GM19452 (cell line): Measurements from ENCODE around the gene PPM1A.
A peak's percentile ranks its signal among the peaks of the same experiment; 100 is the strongest.

ENCODE experiments used
- ATAC-seq: cut with Tn5 transposase; IDR thresholded peaks from one replicate; pipeline ENCODE4 v1.9.1; 2021; ENCODE audit not compliant: unreplicated experiment

Gene PPM1A

DNA sequence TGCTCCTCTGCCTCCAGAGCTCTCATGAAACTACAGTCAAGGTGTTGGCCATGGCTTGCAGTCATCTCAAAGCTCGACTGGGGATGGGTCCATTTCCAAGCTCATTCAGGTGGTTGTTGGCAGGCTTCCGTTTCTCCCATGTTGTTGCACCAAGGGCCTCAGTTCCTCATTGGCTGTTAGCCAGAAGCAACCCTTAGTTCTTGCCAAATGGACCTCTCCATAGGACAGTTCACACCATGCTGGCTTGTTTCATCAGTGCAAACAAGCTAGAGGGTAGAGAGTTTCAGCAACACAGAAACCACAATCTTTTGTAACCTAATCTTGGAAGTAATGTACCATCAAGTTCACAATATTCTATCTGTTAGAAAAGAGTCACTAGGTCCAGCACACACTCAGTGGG is 22.7 kb upstream of the PPM1A start:
- no peak for ATAC-seq

DNA sequence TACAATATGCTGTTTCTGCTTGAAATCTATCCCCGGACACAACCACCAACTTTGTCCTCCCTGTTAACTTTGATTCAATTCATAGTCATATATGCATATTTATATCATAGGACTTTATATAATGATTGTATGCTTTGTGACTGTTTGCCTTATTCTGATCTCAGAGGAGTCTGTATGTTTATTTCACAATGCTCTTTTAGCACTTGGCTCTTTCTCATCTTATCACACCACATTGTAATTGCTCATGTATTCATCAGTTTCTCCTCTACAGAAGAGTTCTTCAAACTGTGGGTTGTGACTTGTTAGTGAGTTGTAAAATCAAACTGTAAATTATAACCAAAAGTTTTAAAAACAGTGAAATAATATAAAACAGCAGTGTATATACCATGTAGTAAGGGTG is 21.7 kb upstream of the PPM1A start:
- no peak for ATAC-seq

DNA sequence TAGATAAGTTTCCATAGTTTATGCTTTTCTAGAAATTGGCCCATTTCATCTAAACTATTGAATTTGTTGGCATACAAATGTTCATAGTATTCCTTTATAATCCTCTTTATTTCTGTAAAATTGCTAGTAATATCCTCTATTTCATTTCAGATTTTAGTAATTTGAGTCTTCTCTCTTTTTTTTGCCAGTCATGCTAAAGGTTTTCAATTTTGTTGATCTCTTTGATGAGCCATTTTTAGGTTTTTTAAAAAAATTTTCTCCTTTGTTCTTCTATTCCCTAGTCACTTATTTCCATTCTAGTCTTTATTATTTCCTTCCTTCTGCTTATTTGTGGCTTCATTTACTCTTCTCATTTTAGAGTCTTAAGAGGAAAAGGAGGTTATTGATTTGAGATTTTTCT is 19.4 kb upstream of the PPM1A start:
- no peak for ATAC-seq

DNA sequence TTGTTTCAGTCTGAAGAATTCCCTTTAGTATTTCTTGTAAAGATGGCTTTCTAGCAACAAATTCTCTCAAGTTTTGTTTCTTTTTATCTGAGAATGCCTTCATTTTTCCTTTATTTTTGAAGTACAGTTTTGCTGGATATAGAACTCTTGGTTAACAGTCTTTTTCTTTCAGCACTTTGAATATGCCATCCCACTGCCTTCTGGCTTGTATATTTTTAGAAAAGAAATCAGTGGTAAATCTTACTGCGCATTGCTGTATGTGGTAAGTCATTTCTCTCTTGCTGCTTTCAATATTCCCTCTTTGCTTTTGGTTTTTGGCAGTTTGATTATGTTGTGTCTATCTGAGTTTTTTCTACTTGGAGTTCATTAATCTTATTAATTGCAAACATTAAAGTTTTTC is 16.8 kb upstream of the PPM1A start:
- no peak for ATAC-seq

DNA sequence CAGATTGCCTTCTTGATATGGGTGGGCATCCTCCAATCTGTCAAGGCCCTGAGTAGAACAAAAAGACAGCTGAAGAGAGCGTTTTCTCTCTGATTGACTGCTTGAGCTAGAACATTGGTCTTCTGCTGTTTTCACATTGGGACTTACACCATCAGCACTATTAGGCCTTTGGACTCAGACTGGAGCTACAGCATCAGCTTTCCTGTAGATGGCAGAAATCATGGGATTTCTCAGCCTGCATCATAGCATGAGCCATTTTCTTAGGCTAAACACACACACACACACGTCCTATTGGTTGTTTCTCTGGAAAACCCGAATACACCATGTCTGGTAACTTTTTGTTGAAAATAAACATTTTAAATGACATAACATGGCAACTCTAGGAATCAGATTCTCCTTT is 15.8 kb upstream of the PPM1A start:
- no peak for ATAC-seq

DNA sequence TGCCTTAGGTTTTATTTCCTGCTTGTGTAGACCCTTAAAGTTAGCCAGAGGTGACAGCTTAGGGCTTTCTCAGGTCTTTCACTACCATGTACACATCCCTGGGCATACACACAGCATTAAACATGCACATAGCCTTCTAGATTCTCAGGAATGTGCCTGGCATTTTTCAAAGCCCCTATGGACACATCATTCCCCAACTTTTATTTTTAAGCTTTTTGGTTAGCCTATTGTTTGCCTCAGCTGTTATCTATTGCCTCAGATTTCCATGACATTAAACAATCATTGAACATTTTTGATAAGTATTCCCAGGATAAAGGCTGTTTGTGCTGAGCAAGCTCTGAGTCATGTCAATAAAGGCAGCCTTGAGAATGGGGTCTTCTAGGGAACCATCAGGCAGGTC is 15.1 kb upstream of the PPM1A start:
- no peak for ATAC-seq

DNA sequence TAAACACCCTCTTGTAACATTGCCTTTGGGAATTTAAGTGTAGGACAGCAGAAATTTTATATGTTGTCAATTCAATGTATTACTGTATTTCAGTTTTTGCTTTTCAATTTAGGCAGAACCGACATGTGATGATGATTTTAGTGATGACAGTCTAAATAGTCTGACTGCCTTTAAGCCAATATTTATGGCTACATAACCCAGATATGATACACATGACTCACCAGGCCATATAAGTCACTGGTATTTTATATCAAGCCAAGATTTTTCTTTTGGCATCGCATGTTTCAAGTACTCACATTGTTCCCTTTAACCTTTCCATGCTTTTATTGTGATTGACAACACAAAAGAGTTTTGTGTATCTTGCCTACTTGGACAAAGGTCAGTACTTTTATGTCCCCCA is 13.6 kb upstream of the PPM1A start:
- no peak for ATAC-seq

DNA sequence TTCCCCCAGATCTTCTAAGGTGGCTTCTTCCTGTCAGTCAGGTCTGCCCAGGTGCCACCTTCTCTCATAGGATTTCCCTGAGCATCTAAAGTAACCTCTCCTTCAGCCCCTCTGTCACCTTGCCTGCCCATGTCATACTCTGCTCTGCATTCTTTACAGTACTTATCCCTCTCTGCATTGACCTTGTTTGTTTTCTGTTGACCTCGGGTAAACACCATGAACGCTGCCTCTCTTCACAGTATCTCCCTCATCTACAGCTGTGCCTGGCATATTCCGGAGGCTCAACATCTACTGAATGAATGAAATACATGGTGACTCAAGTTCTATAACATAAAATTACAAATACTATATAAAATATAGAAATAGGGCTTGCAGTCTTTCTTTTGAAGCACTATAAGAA is 10.1 kb upstream of the PPM1A start:
- no peak for ATAC-seq

DNA sequence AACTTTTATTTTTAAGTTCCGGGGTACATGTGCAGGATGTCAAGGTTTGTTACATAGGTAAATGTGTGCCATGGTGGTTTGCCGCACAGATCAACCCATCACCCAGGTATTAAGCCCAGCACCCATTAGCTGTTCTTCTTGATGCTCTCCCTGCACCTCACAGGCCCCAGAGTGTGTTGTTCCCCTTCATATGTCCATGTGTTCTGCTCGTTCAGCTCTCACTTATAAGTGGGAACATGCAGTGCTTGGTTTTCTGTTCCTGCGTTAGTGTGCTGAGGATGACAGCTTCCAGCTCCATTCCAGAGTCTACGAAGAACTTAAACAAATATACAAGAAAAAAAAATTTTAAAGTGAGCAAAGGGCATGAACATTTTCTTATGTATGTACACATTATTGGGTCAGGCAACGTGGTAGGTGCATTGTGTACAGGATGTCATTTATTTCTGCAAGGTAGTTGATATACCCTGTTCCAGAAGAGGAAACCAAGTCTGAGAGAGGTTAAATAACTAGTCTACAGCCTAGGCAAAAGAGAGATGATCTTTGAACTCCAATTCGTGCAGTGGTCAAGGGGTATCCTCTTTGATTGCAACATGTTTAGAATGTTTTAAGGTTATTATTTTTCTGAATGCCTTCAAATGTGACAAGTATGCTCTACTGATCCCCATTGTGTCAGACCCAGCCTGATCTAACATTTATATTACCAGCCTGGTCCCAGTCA is 8.7 kb upstream of the PPM1A start:
- no peak for ATAC-seq

DNA sequence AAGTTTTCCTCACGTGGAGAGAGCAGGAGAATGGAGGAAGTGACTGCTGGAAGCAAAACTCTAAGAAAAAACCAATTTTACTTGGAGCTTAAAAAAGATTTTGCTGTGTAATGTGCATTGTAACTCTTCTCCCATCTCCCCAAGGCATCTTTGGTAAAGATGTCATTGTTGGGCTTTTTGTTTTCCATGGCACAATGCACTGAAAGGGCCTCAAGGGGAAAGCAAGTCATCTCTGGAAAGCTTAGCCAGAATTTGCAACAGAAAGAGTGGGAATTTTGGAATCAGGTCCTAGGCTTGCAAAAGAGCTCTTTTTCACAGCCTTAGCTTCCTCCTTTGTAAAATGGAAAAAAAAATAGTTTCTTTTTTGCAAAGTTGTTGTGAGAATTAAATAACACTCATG is 7.9 kb upstream of the PPM1A start:
- ATAC-seq = no peak

DNA sequence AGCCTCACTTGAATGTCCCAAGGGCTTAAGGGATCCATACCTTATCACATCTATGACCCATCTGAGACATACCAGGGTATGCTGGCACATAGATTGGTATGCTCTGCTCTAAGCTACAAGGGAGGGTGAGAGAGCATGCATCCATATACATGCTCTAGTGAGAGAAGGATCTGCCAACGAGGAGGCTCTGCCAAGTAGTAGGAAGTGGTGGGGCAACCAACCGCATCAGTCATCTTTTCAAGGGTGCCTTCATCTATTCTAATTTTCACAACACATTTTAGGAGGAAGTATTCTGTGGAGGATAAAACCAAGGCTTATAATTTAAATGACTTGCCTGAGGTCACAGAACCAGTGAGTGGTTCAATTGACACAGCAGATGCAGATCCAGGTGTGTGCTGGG is 6.6 kb upstream of the PPM1A start:
- no peak for ATAC-seq

DNA sequence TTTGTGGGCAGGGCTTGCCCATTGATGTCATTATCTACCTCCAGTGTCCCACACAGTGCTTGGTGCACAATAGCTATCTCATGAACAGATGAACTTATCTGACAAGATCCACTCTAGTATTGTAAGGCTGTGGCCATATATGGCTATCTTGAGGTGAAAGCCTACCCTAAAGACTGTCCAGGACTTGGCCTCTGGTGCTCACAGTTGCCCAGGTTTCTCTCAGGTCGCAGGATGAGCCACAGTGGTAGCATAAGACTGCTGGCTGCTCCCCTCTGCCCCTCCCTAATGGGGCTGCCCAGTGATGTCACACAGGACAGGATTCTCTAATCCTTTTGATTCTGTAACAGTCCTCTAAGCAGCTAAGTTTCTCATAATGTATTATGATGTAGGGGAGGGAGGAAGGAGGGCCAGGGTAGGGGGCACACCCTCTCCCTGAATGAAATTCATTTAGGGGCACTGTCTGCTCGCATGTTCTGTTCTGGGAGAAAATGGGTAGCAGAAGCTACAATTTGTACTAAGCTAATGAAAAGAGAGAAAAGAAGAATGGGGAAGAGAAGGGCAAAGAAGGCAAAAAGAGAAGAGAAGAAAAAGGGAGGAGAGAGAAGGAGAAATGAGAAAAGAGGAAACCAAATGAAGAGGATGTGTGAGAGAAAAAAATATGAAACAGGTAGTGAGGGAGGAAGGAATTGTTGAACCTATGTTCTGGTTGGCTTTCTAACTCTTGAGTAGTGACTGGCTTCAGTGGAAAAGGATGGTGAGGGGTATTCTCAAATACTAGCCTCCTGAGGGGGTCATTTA is 3.4 kb upstream of the PPM1A start:
- no peak for ATAC-seq

DNA sequence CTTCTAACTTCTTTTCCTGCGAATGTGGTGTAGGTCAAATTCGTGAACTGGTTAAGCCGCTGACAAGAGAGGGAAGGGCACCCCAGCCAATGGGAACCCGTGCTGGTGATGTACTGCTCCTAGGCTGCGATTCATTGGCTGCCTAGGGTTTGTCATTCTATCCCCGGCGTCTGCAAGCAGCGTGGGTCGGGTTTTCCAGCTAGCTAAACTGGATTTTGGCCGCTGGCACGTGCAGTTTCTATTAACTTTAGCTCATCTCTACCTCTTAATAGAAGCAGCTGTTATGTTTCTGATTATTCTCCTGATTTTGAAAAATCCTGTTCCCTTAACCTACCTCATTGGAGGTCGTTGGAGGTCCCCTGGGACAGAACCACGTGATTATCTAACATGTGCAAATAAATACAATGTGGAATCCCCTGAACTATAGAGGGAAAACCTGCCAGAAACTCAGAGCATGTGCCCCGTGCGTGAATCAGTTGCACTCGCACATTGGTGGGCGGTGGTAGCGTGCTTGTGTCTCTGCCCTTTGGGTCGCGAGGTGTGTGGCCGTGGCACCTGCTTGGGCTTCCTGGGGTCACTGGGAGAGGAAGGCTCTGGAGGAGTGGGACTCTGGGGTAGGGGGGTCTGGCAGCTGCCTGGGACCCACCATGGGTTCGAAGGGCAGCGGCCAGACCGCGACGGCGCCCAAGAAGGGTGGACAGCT is 876 bp upstream of the PPM1A start:
- ATAC-seq = peak; percentile 60

DNA sequence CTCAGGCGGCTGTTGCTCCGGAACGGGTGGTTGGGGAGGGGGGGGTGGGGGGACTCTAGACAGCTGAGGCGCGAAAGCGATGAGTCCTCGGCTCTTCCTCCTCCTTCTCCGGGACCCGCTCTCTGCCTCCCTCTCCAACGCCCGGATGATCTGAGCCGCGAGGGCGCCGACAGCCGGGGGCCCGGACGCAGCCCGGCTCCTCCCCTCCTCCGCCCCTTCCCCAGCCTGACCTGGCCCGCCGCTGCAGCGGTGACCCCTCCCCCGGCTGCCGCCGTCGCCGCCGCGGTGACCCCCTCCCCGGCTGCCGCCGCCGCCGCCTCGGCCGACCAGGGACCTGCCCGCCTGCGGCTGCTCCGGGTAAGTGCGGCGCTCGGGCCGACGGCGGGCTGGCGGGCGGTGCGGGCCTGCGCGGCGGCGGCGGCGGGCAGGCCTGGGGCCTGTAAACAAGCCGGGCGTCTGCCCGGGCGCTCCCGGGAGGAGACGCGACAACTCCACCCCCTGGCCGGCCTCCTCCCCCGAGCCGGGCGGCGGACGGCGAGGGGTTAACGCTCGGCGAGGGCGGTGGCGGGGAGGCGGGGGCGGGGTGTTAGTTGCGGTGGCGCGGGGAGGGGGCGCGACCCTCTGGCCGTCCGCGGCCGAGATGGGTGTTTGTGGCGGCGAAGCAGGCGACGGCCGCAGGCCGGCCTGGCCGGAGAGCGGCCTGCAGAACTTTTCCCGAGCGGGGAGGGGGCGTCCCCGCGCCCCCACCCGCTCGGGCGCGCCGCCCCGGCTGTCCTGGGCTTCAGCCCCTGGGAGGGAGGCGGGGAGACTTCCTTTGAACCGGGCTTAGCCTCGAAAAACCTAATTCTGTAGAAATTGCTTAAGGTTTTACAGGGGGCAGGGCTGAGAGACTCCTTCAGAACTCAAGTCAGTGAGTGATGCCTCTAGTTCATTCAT is 568 bp downstream of the PPM1A start:
- peak; percentile 37 for ATAC-seq

DNA sequence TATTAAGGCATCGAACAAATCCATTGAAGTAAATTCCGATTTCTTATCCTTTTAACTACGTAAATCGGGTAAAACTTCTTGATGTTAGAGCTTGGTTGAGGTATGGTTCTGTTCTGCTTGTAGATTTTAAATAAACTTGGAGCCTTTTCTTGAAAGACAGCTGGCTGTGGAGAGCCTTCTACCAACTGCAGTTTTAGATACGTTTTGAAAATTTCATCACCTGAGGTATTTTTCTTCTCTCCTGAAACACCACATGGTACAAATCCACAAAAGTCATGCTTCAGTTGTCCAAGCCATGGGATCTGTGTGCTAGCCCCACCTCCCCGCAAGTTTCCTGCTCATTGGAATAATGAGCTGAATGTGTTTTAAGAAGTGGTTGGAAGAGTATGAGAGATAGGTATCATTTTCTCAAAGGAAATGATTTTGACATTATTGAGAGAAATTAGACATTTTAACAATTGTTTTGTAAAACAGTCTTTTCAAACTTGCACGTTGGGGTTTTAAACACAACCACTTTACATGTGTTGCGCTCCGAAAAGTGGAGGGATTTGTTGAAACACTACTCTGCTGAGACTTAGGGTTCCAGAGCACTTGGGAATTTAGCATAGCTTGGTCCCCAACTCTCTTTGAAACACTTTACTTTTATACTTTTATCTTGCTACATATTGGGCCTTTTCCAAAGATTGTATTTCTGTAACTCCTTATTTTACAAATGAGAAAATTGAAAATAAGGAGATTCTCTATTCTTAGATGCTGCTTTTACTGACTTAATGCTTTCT is 1.4 kb downstream of the PPM1A start:
- ATAC-seq = no peak

DNA sequence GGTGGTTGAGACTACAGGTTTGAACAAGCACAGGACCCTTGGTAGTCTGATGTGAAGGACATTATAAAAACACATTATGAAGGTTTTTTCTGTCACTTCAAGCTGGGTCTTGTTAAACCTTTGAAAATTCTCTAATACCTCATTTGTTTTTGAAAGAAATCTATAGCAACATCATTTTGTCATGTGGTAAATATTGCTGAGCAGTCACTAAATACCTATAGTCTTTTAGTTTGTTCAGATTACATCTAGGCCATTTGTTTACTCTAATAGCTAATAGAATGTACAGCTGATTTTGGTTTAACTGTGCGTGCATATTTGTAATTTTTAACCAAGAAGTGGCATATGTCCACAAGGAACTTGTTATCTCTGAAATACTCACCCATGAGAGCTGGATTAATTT is 2.9 kb downstream of the PPM1A start:
- no peak for ATAC-seq

DNA sequence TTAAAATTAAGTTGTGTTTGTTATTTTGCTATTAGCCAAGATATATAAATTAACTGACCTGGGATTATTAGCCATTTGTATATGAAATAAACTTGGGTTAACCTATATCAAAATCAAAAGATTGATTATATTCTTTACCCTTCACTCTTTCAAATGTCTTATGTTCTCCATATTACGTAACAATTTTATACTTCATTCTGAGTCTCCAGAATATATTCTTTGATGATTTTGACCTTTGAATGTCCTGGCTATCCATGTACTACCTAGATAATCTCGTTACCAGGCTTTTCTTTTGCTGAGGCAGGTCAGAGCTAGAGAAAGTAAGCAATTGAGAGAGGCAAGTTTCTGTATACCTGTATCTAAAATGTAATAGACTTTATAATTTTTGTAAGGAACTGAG is 3.6 kb downstream of the PPM1A start:
- no peak for ATAC-seq

DNA sequence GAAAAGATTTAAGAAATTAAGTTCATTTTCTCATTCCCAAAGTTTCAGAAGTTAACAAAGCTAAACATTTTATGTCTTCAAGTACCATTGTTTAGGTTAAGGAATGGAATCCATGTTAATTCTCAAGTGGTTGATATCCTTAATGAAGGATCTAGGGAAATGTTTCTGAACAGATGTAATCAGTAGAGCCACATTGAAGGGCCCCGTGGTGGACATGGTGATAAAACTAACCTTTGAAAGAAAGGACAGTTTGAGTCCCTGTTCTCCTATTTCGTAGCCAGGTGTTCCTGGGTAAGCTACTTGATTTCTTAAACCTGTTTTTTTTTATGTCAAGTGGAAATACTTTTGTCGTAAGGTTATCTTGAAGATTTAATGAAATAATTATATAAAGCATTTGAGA is 4.6 kb downstream of the PPM1A start:
- ATAC-seq = no peak

DNA sequence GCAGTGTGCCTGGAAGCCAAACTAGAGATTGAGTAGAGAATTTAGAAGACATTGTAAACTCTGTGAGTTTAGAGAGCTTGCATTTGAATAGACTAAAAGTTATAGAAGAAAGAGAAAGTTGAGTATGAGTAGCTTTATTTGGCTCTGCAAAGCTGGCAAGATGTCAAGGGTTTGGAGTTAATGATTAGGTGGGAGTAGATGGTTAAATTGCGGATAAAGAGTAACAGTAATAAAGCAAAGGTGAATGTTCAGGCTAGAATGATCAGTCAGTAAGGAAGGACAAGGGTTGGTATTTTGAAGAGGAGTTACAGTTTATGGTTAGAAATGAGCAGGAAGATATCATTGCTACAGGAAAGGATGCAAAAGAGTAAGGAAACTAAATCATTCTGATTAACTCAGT is 5.2 kb downstream of the PPM1A start:
- no peak for ATAC-seq

DNA sequence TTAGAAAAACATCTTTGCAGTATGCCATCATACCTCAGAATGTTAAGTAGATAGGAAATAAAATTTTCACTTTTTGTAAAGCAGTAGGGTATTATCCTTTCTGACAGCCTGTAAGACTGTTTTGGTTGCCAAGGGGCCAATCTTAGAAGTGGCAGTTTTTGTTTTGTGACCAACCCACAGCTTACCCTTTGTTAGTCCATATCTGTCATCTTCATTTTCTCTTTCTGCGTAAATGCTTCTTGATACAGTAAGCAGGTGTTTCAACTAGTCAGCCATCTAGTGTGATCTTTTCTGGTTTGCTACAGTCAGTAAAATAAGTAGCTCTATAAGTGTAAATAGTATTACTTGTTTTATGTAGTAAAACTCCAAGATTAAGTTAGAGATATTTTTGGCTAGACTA is 8.8 kb downstream of the PPM1A start:
- ATAC-seq = no peak
